Astrocyte (in vitro differentiated cells and primary cell): ENCODE results near the gene CENPE.

ENCODE experiments used
- CTCF ChIP-seq: IDR thresholded peaks from 2 replicates; pipeline ENCODE4 v1.5.1; 2011; ENCODE audit warnings: low read depth, mild to moderate bottlenecking, inconsistent platforms, low read length, moderate library complexity; ENCODE audit not compliant: insufficient read depth
- EZH2 ChIP-seq: IDR thresholded peaks from 2 replicates; pipeline ENCODE4 v1.6.1; 2012; ENCODE audit warnings: mild to moderate bottlenecking, low read length, inconsistent platforms; ENCODE audit not compliant: insufficient read depth

DNA sequence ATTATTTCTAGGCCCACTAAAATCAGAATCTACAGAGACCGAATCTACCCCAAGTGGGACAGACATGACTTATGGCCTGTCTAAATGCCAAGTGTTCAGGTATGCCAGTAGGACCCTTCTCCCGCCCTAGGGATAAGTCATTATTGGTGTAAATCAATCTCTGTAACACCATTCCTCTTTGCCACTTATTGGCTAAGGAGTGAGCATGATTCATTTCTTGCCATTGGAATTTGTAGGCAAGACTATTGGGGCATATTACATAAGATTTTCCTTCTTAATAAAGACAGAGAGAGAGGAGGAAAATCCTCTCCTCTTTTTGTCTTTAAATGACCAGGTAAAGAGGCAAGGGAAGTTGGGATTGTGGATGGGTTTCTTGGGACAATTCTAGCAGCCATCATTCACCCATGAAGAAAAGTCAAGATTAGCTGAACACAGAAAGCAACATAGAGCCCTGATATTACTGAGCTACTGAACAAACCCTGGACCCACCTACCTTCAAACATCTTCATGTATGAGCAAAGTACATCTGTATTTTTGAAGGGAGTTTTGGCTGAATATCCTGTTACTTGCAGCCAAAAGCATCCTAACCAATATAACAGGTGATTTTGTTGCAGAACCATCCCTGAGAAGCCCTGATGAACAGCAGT is 124.2 kb downstream of the CENPE start:
- no peak for TF ChIP-seq CTCF
- TF ChIP-seq EZH2 = no peak
